ENCODE data around the gene RIN1. TPM values are rescaled to one million over a fixed set of nuclear protein-coding genes. Genes with fewer than 3 reads are reported as not detected.

RIN1 gene
- total and polyA plus RNA-seq, 2 experiments from 2014 or later, result 2.5 to 8.2 TPM

DNA sequence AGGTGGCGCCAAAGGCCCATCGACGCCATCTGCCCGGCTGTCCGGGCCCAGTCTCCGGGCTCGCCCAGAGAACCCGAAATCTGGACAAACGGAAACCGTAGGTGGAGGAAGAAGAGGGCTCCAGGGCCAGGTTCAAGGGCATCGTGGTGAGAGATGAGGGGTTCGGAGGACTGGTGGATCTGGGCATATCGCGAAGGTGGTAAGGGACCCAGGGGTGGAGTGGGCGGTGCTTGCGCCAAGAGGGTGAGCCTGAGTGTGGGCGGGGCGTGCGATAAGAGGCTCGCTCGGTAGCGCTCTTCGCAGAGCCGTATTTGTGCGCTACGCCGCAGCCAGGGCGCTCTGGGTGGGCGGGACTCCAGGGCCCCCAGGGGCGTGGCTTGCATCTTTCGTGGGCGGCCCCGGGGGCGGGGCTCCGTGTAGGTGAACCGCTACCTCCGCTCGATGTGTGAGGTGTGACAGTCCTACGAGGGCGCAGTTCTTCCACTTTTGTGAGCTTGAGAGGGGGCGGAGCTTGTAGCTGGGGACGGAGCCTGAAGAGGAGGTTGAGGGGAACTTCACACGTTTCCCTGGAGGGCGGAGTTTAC lies 24.2 kb downstream of the RIN1 start:
- peak overlapping the region; percentile 97 for H3K27ac Mint-ChIP-seq
- Histone ChIP-seq H3K9me2 (ENCODE audit: insufficient read depth) (no peaks in the 10 kb centered on the region), H3K27me3 (ENCODE audit: insufficient read depth) (no peaks in the 10 kb centered on the region), H2AFZ (peak overlapping the region; percentile 99), H3K4me1 (ENCODE audit: insufficient read depth) (peaks cover 17% of the 10 kb centered on the region), H3K36me3 (ENCODE audit: insufficient read depth) (no peaks in the 10 kb centered on the region), H3K4me2 (peak overlapping the region; percentile 90), H4K20me1 (replicated peaks; ENCODE audit: insufficient read depth) (no peaks in the 10 kb centered on the region), H3K4me3 (peak overlapping the region; percentile 84), H3K27ac (ENCODE audit: low read depth) (peak overlapping the region; percentile 92), H3F3A (replicated peaks; ENCODE audit: low read depth) (peaks cover 12% of the 10 kb centered on the region; the same call in 1 of the 2 replicates), H3K79me2 (replicated peaks; ENCODE audit: insufficient read depth) (no peaks in the 10 kb centered on the region)
- no peak for TF ChIP-seq NANOG (IDR thresholded peaks at IDR 0.05; ENCODE audit: borderline replicate concordance)
- peak; percentile 63 for TF ChIP-seq CREB1 (CRISPR knock-in tag; IDR thresholded peaks at IDR 0.05; ENCODE audit: low read depth)
- TF ChIP-seq, protein P1, sequence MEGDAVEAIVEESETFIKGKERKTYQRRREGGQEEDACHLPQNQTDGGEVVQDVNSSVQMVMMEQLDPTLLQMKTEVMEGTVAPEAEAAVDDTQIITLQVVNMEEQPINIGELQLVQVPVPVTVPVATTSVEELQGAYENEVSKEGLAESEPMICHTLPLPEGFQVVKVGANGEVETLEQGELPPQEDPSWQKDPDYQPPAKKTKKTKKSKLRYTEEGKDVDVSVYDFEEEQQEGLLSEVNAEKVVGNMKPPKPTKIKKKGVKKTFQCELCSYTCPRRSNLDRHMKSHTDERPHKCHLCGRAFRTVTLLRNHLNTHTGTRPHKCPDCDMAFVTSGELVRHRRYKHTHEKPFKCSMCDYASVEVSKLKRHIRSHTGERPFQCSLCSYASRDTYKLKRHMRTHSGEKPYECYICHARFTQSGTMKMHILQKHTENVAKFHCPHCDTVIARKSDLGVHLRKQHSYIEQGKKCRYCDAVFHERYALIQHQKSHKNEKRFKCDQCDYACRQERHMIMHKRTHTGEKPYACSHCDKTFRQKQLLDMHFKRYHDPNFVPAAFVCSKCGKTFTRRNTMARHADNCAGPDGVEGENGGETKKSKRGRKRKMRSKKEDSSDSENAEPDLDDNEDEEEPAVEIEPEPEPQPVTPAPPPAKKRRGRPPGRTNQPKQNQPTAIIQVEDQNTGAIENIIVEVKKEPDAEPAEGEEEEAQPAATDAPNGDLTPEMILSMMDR (conservative IDR thresholded peaks at IDR 0.05; ENCODE audit: low read depth in 2 of 2), result peak; percentile 88 to 93
- peak overlapping the region; percentile 81 for H3K4me3 Mint-ChIP-seq
- ATAC-seq (peak; percentile 55), DNase-seq (ENCODE audit: low spot score) (peak; percentile 94)
- peaks cover 9% of the 10 kb centered on the region for H3K27me3 Mint-ChIP-seq (ENCODE audit: insufficient read depth, low read depth, poor library complexity)
- H3K36me3 Mint-ChIP-seq (ENCODE audit: low read depth), result peaks cover 2% of the 10 kb centered on the region; the same call in 1 of the 3 replicates
- H3K4me1 Mint-ChIP-seq, result peaks cover 25% of the 10 kb centered on the region
- H3K9me3 Mint-ChIP-seq, result no peaks in the 10 kb centered on the region

GRCh38 chr11:66311470-66311964 lies 24.7 kb downstream of the RIN1 start:
- H4K20me1 ChIP-seq (replicated peaks; ENCODE audit: insufficient read depth), result no peaks in the 10 kb centered on the region
- DNase-seq (ENCODE audit: low spot score) (peak; percentile 67), ATAC-seq (peak; percentile 3)
- no peaks in the 10 kb centered on the region for H3K79me2 ChIP-seq (replicated peaks; ENCODE audit: insufficient read depth)
- H3K27ac ChIP-seq (ENCODE audit: low read depth), result no peak overlapping the region
- H3K4me3 ChIP-seq, result peak overlapping the region; percentile 84
- peak overlapping the region; percentile 90 for H3K4me2 ChIP-seq
- no peaks in the 10 kb centered on the region for H3K9me3 Mint-ChIP-seq
- peaks cover 17% of the 10 kb centered on the region for H3K4me1 ChIP-seq (ENCODE audit: insufficient read depth)
- peak overlapping the region; percentile 81 for H3K4me3 Mint-ChIP-seq
- H3K27ac Mint-ChIP-seq, result peak overlapping the region; percentile 97
- peaks cover 2% of the 10 kb centered on the region; the same call in 1 of the 3 replicates for H3K36me3 Mint-ChIP-seq (ENCODE audit: low read depth)
- no peaks in the 10 kb centered on the region for H3K36me3 ChIP-seq (ENCODE audit: insufficient read depth)
- peaks cover 25% of the 10 kb centered on the region for H3K4me1 Mint-ChIP-seq
- H3F3A ChIP-seq (replicated peaks; ENCODE audit: low read depth), result peaks cover 12% of the 10 kb centered on the region; the same call in 1 of the 2 replicates
- H2AFZ ChIP-seq, result peak overlapping the region; percentile 99
- H3K9me2 ChIP-seq (ENCODE audit: insufficient read depth), result no peaks in the 10 kb centered on the region
- H3K27me3 ChIP-seq (ENCODE audit: insufficient read depth), result no peaks in the 10 kb centered on the region
- H3K27me3 Mint-ChIP-seq (ENCODE audit: insufficient read depth, low read depth, poor library complexity), result peaks cover 10% of the 10 kb centered on the region
- TF ChIP-seq, protein P2, sequence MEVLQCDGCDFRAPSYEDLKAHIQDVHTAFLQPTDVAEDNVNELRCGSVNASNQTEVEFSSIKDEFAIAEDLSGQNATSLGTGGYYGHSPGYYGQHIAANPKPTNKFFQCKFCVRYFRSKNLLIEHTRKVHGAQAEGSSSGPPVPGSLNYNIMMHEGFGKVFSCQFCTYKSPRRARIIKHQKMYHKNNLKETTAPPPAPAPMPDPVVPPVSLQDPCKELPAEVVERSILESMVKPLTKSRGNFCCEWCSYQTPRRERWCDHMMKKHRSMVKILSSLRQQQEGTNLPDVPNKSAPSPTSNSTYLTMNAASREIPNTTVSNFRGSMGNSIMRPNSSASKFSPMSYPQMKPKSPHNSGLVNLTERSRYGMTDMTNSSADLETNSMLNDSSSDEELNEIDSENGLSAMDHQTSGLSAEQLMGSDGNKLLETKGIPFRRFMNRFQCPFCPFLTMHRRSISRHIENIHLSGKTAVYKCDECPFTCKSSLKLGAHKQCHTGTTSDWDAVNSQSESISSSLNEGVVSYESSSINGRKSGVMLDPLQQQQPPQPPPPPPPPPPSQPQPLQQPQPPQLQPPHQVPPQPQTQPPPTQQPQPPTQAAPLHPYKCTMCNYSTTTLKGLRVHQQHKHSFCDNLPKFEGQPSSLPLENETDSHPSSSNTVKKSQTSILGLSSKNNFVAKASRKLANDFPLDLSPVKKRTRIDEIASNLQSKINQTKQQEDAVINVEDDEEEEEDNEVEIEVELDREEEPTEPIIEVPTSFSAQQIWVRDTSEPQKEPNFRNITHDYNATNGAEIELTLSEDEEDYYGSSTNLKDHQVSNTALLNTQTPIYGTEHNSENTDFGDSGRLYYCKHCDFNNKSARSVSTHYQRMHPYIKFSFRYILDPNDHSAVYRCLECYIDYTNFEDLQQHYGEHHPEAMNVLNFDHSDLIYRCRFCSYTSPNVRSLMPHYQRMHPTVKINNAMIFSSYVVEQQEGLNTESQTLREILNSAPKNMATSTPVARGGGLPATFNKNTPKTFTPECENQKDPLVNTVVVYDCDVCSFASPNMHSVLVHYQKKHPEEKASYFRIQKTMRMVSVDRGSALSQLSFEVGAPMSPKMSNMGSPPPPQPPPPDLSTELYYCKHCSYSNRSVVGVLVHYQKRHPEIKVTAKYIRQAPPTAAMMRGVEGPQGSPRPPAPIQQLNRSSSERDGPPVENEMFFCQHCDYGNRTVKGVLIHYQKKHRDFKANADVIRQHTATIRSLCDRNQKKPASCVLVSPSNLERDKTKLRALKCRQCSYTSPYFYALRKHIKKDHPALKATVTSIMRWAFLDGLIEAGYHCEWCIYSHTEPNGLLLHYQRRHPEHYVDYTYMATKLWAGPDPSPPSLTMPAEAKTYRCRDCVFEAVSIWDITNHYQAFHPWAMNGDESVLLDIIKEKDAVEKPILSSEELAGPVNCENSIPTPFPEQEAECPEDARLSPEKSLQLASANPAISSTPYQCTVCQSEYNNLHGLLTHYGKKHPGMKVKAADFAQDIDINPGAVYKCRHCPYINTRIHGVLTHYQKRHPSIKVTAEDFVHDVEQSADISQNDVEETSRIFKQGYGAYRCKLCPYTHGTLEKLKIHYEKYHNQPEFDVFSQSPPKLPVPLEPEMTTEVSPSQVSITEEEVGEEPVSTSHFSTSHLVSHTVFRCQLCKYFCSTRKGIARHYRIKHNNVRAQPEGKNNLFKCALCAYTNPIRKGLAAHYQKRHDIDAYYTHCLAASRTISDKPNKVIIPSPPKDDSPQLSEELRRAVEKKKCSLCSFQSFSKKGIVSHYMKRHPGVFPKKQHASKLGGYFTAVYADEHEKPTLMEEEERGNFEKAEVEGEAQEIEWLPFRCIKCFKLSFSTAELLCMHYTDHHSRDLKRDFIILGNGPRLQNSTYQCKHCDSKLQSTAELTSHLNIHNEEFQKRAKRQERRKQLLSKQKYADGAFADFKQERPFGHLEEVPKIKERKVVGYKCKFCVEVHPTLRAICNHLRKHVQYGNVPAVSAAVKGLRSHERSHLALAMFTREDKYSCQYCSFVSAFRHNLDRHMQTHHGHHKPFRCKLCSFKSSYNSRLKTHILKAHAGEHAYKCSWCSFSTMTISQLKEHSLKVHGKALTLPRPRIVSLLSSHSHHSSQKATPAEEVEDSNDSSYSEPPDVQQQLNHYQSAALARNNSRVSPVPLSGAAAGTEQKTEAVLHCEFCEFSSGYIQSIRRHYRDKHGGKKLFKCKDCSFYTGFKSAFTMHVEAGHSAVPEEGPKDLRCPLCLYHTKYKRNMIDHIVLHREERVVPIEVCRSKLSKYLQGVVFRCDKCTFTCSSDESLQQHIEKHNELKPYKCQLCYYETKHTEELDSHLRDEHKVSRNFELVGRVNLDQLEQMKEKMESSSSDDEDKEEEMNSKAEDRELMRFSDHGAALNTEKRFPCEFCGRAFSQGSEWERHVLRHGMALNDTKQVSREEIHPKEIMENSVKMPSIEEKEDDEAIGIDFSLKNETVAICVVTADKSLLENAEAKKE (CRISPR knock-in tag; IDR thresholded peaks at IDR 0.05), result no peak
- no peak for TF ChIP-seq EZH2phosphoT487 (IDR thresholded peaks at IDR 0.05; ENCODE audit: unreplicated experiment)
- TF ChIP-seq JUNB (IDR thresholded peaks at IDR 0.05; ENCODE audit: unreplicated experiment), result no peak
- TF ChIP-seq ZNF331 (CRISPR knock-in tag; IDR thresholded peaks at IDR 0.05; ENCODE audit: low read depth), result no peak
- no peak for TF ChIP-seq POLR2AphosphoS5 (IDR thresholded peaks at IDR 0.05; ENCODE audit: low read depth)
- TF ChIP-seq STAT1 (IDR thresholded peaks at IDR 0.05; ENCODE audit: unreplicated experiment), result no peak
- TF ChIP-seq, protein P1 (conservative IDR thresholded peaks at IDR 0.05; ENCODE audit: low read depth in 2 of 2), result no peak; a peak in 1 of 4 replicates
